Tibial nerve (tissue), 4 donors: ENCODE data around the gene ROR1. TPM values are rescaled to one million over a fixed set of nuclear protein-coding genes. Genes with fewer than 3 reads are reported as not detected.

ENCODE experiments used
- DNase-seq, 2 donors: peaks; one replicate each; pipeline ENCODE4 v3.0.0-alpha.2; 2019; ENCODE audit warnings: low spot score in 2 of 2
- H3K27ac ChIP-seq, 4 donors: fragments of 200-600 bp; sonication (generic) in 3 of 4; one replicate each; pipeline ENCODE4 v1.5.1; 2017 to 2019; ENCODE audit warnings: mild to moderate bottlenecking in 1 of 4
- H3K27me3 ChIP-seq, 2 donors: fragments of 200-600 bp; sonication (generic) in 1 of 2; one replicate each; pipeline versions ENCODE4 v1.5.1 to v1.6.0; 2017 to 2019
- H3K36me3 ChIP-seq, 3 donors: fragments of 200-600 bp; sonication (generic); one replicate each; pipeline ENCODE4 v1.5.1; 2018 to 2019
- H3K4me1 ChIP-seq, 4 donors: fragments of 200-600 bp; sonication (generic) in 3 of 4; one replicate each; pipeline ENCODE4 v1.5.1; 2017 to 2019
- H3K4me3 ChIP-seq, 4 donors: fragments of 200-600 bp; sonication (generic) in 3 of 4; one replicate each; pipeline ENCODE4 v1.5.1; 2017 to 2019; ENCODE audit warnings: mild to moderate bottlenecking in 1 of 4, moderate library complexity in 1 of 4
- H3K9me3 ChIP-seq, 4 donors: fragments of 200-600 bp; sonication (generic) in 3 of 4; one replicate each; pipeline ENCODE4 v1.5.1; 2017 to 2019
- CTCF ChIP-seq, 5 experiments: fragments of 200-600 bp in 3 of 5; fragments of 450-650 bp in 2 of 5; sonication (generic) in 3 of 5; IDR thresholded peaks; one replicate each; pipeline ENCODE4 v1.5.1; 2016 to 2019; ENCODE audit warnings: antibody characterized with exemption in 5 of 5, mild to moderate bottlenecking in 3 of 5, moderate library complexity in 2 of 5
- EP300 ChIP-seq, 2 donors: sonication (generic); formaldehyde crosslinking; IDR thresholded peaks; one replicate each; pipeline ENCODE4 v1.6.1; 2017; ENCODE audit warnings: antibody characterized with exemption in 2 of 2, mild to moderate bottlenecking in 1 of 2
- POLR2A ChIP-seq, 2 donors: fragments of 450-650 bp; IDR thresholded peaks; one replicate each; pipeline ENCODE4 v1.6.1; 2017; ENCODE audit warnings: antibody characterized with exemption in 2 of 2, mild to moderate bottlenecking in 2 of 2, moderate library complexity in 2 of 2
- WGBS, 2 donors: methylation state at CpG; one replicate each; pipeline ENCODE4 v1.1.5; 2018; 5-methylcytosine and 5-hydroxymethylcytosine counted together
- total RNA-seq, 4 donors: library from RNA; depleted of rRNA; stranded (reverse); fragments of >200 nt; gene quantifications; one replicate each; pipeline ENCODE4 v1.1.0, GENCODE V29; 2016

ROR1 gene
- total RNA-seq, 4 donors from 2014 or later = 10.5 to 47.7 (median 43.7) TPM

GRCh38 chr1:64087768-64088167 is 314.0 kb downstream of the ROR1 start:
- H3K27ac ChIP-seq = no peak overlapping the region
- no peaks in the 10 kb centered on the region for H3K36me3 ChIP-seq
- no peak for TF ChIP-seq EP300 (IDR thresholded peaks at IDR 0.05)
- no peak for TF ChIP-seq POLR2A (IDR thresholded peaks at IDR 0.05)
- no peak for TF ChIP-seq CTCF (IDR thresholded peaks at IDR 0.05)
- 51 to 57% methylated on average over 2 of the region's 2 CpGs for WGBS, 2 donors
- peaks cover 0 to 3% (median 0%) of the 10 kb centered on the region in 4 donors for H3K9me3 ChIP-seq
- H3K4me3 ChIP-seq = no peak overlapping the region
- peaks cover 0 to 8% (median 3%) of the 10 kb centered on the region in 4 donors for H3K4me1 ChIP-seq
- no peak for DNase-seq
- H3K27me3 ChIP-seq = no peaks in the 10 kb centered on the region

- no peak for DNase-seq
- Histone ChIP-seq H3K27me3 (no peaks in the 10 kb centered on the region), H3K4me1 (peaks cover 0 to 17% (median 8%) of the 10 kb centered on the region in 4 donors), H3K4me3 (no peak overlapping the region), H3K9me3 (peaks cover 0 to 3% (median 0%) of the 10 kb centered on the region in 4 donors), H3K27ac (no peak overlapping the region), H3K36me3 (no peaks in the 10 kb centered on the region)
- 74 to 78% methylated on average over 3 of the region's 3 CpGs for WGBS, 2 donors
- no peak for TF ChIP-seq POLR2A (IDR thresholded peaks at IDR 0.05)
- TF ChIP-seq CTCF (IDR thresholded peaks at IDR 0.05) = no peak
- no peak for TF ChIP-seq EP300 (IDR thresholded peaks at IDR 0.05)
Observed at GRCh38 chr1:64090436-64090835, 316.6 kb downstream of the ROR1 start.

GRCh38 chr1:64092851-64093371 is 319.1 kb downstream of the ROR1 start:
- H3K27ac ChIP-seq = peak overlapping the region in 2 of 4 donors; percentile 64 to 79
- H3K9me3 ChIP-seq = peaks cover 0 to 3% (median 0%) of the 10 kb centered on the region in 4 donors
- no peak for TF ChIP-seq EP300 (IDR thresholded peaks at IDR 0.05)
- H3K27me3 ChIP-seq = no peaks in the 10 kb centered on the region
- DNase-seq = no peak
- H3K4me1 ChIP-seq = peaks cover 0 to 17% (median 8%) of the 10 kb centered on the region in 4 donors
- H3K4me3 ChIP-seq = no peak overlapping the region
- no peaks in the 10 kb centered on the region for H3K36me3 ChIP-seq
- 34 to 44% methylated on average over 5 of the region's 5 CpGs for WGBS, 2 donors

GRCh38 chr1:64093941-64094340 is 320.1 kb downstream of the ROR1 start:
- Histone ChIP-seq H3K27me3 (no peaks in the 10 kb centered on the region), H3K36me3 (no peaks in the 10 kb centered on the region), H3K9me3 (peaks cover 0 to 3% (median 0%) of the 10 kb centered on the region in 4 donors), H3K27ac (peak overlapping the region in 2 of 4 donors; percentile 64 to 79), H3K4me3 (no peak overlapping the region), H3K4me1 (peaks cover 0 to 17% (median 8%) of the 10 kb centered on the region in 4 donors)
- TF ChIP-seq POLR2A (IDR thresholded peaks at IDR 0.05) (no peak), EP300 (IDR thresholded peaks at IDR 0.05) (no peak), CTCF (IDR thresholded peaks at IDR 0.05) (no peak)
- DNase-seq = no peak

- DNase-seq = no peak
- H3K27me3 ChIP-seq = no peaks in the 10 kb centered on the region
- no peaks in the 10 kb centered on the region for H3K9me3 ChIP-seq
- no peaks in the 10 kb centered on the region for H3K36me3 ChIP-seq
- no peak overlapping the region for H3K4me3 ChIP-seq
- peaks cover 0 to 18% (median 9%) of the 10 kb centered on the region in 4 donors for H3K4me1 ChIP-seq
- H3K27ac ChIP-seq = no peak overlapping the region
- TF ChIP-seq POLR2A (IDR thresholded peaks at IDR 0.05) (no peak), CTCF (IDR thresholded peaks at IDR 0.05) (no peak), EP300 (IDR thresholded peaks at IDR 0.05) (no peak)
- WGBS, 2 donors = 61 to 72% methylated on average over 1 of the region's 1 CpG
Observed at GRCh38 chr1:64095832-64096231, 322.0 kb downstream of the ROR1 start.
